GM12891 (cell line): ENCODE results near the gene NAA16.

ENCODE experiments used
- PAX5 ChIP-seq: IDR thresholded peaks from 2 replicates; pipeline ENCODE4 v1.6.1; 2011; ENCODE audit warnings: low read length, moderate library complexity, mild to moderate bottlenecking; ENCODE audit not compliant: insufficient read depth, severe bottlenecking
- POLR2A ChIP-seq: IDR thresholded peaks from 2 replicates; pipeline ENCODE4 v1.6.1; 2011; ENCODE audit warnings: low read depth, low read length, control low read depth
- POLR2AphosphoS5 ChIP-seq: IDR thresholded peaks from 2 replicates; pipeline ENCODE4 v1.6.1; 2011; ENCODE audit warnings: low read depth, low read length, control low read depth
- SPI1 ChIP-seq: IDR thresholded peaks from 2 replicates; pipeline ENCODE4 v1.6.1; 2011; ENCODE audit warnings: low read depth, low read length, control low read depth
- TAF1 ChIP-seq: IDR thresholded peaks from 2 replicates; pipeline ENCODE4 v1.6.1; 2011; ENCODE audit warnings: low read depth, low read length, control low read depth

DNA sequence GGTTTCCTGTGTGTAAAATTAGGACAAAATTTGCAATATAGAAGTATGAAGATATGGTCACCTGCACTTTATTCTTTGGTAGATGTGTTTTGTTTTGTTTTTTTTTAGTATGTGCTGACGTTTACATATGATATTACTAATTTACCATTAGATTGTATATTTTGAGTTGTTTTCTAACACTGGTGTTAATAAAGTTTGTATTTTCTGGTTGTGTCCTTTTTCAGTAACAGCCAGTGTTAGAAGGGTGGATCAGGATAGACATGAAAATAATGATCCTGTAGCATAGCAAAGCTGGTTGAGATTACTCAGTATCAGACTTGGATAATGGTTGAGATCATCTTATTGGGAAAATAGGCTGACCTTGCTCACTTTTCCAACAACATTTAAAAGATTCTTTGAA is 6.2 kb downstream of the NAA16 start:
- no peak for TF ChIP-seq POLR2A
- no peak for TF ChIP-seq POLR2AphosphoS5
- TF ChIP-seq TAF1 = no peak
- TF ChIP-seq SPI1 = no peak
- no peak for TF ChIP-seq PAX5
